GM12878 (cell line): ENCODE measurements around the gene KIF2C. TPM values are rescaled to one million over a fixed set of nuclear protein-coding genes. Genes with fewer than 3 reads are reported as not detected.

Source experiments
- ATAC-seq: fragments of 200-7000 bp; cut with Tn5 transposase; 3 replicates; pipeline ENCODE4 v1.9.1; 2020; ENCODE audit warnings: mild to moderate bottlenecking, moderate library complexity
- BruUV-seq: library from RNA; stranded (reverse); fragments of 400-500 nt; replicated peaks from 2 replicates; lab custom pipeline; 2021; lab: Mats Ljungman, UMichigan
- CTCF ChIA-PET: fragments of 300-600 bp; sonication (Branson Sonifier 250); formaldehyde crosslinking; extraction: SDS; loops from one replicate; lab custom pipeline; 2021; ENCODE audit warnings: inconsistent platforms; lab: Yijun Ruan, JAX
- POLR2A ChIA-PET: fragments of 350-600 bp; formaldehyde crosslinking; extraction: SDS; loops from one replicate; lab custom pipeline; 2021; ENCODE audit warnings: inconsistent platforms; lab: Charles Lee
- RAD21 ChIA-PET: fragments of 300-600 bp; sonication (Branson Sonifier 250); formaldehyde crosslinking; loops from one replicate; lab custom pipeline; 2023; ENCODE audit warnings: antibody characterized with exemption; ENCODE audit not compliant: unreplicated experiment; lab: Charles Lee
- SMC1A ChIA-PET: fragments of 300-600 bp; sonication (Branson Sonifier 250); formaldehyde crosslinking; loops from one replicate; lab custom pipeline; 2023; ENCODE audit not compliant: unreplicated experiment, uncharacterized antibody; lab: Charles Lee
- DNase-seq: peaks from one replicate; pipeline ENCODE4 v3.0.0-alpha.2; 2011; ENCODE audit warnings: low read depth, low spot score
- FAIRE-seq: peaks from 3 replicates; lab custom pipeline; 2011; peaks lifted over from hg19 to GRCh38; lab: Jason Lieb, UNC
- H2AFZ ChIP-seq: 2 replicates; pipeline ENCODE4 v1.6.0; 2011; ENCODE audit warnings: low read depth, low read length, control low read depth; ENCODE audit not compliant: control insufficient read depth
- H3K27ac ChIP-seq: 2 replicates; pipeline ENCODE4 v1.5.1; 2011; ENCODE audit warnings: control low read depth; ENCODE audit not compliant: control insufficient read depth, insufficient read depth
- H3K27me3 ChIP-seq, 2 experiments: replicated peaks in 1 of 2; 2 replicates each; pipeline versions ENCODE4 v1.6.0 to v1.6.1; 2011; ENCODE audit warnings: low read length in 1 of 2; ENCODE audit not compliant: control insufficient read depth in 2 of 2, insufficient read depth in 2 of 2
- H3K36me3 ChIP-seq, 2 experiments: 2 replicates each; pipeline ENCODE4 v1.5.1; 2011; ENCODE audit warnings: low read length in 1 of 2; ENCODE audit not compliant: control insufficient read depth in 2 of 2, insufficient read depth in 2 of 2
- H3K4me1 ChIP-seq: 2 replicates; pipeline ENCODE4 v1.6.1; 2011; ENCODE audit warnings: mild to moderate bottlenecking, low read length, moderate library complexity, mixed read lengths; ENCODE audit not compliant: control insufficient read depth, insufficient read depth
- H3K4me2 ChIP-seq: 2 replicates; pipeline ENCODE4 v1.6.0; 2011; ENCODE audit warnings: control low read depth; ENCODE audit not compliant: control insufficient read depth, insufficient read depth
- H3K4me3 ChIP-seq: fragments of 200-600 bp; sonication (generic); 2 replicates; pipeline ENCODE4 v1.5.1; 2016
- H3K79me2 ChIP-seq: 2 replicates; pipeline ENCODE4 v1.6.0; 2011; ENCODE audit warnings: low read length; ENCODE audit not compliant: control insufficient read depth, insufficient read depth
- H3K9ac ChIP-seq: 2 replicates; pipeline ENCODE4 v1.8.0; 2011; ENCODE audit warnings: low read length, control low read depth, mixed read lengths; ENCODE audit not compliant: control insufficient read depth, insufficient read depth
- H3K9me3 ChIP-seq: replicated peaks from 3 replicates; pipeline ENCODE4 v1.5.1; 2011; ENCODE audit warnings: mild to moderate bottlenecking, low read length; ENCODE audit not compliant: control insufficient read depth, insufficient read depth
- H4K20me1 ChIP-seq: 2 replicates; pipeline ENCODE4 v1.6.0; 2011; ENCODE audit not compliant: control insufficient read depth, insufficient read depth
- BHLHE40 ChIP-seq, 2 experiments: fragments of 450-650 bp in 1 of 2; IDR thresholded peaks; 2 replicates each; pipeline ENCODE4 v1.6.1; 2011 to 2017; ENCODE audit warnings: low read depth in 2 of 2, borderline replicate concordance in 1 of 2, improper control_type of control experiment in 1 of 2, low read length in 1 of 2, mild to moderate bottlenecking in 1 of 2
- EGR1 ChIP-seq, 2 experiments: IDR thresholded peaks; 1 replicate in 1 of 2; 2 replicates in 1 of 2; pipeline ENCODE4 v1.6.1; 2011 to 2012; ENCODE audit warnings: low read depth in 2 of 2, low read length in 2 of 2, borderline replicate concordance in 1 of 2, mild to moderate bottlenecking in 1 of 2, moderate library complexity in 1 of 2
- HDGF ChIP-seq: fragments of 450-650 bp; IDR thresholded peaks from 2 replicates; pipeline ENCODE4 v1.6.1; 2016; ENCODE audit warnings: antibody characterized with exemption
- PBX3 ChIP-seq: IDR thresholded peaks from 2 replicates; pipeline ENCODE4 v1.6.1; 2011; ENCODE audit warnings: mild to moderate bottlenecking, low read depth, low read length, moderate library complexity; ENCODE audit not compliant: insufficient replicate concordance
- PKNOX1 ChIP-seq: fragments of 450-650 bp; IDR thresholded peaks from 2 replicates; pipeline ENCODE4 v1.6.1; 2016; ENCODE audit warnings: mild to moderate bottlenecking
- POLR2A ChIP-seq: IDR thresholded peaks from 2 replicates; pipeline ENCODE4 v1.6.1; 2011; ENCODE audit warnings: low read depth, mild to moderate bottlenecking, low read length
- POLR2AphosphoS2 ChIP-seq: IDR thresholded peaks from 2 replicates; pipeline ENCODE4 v1.6.1; 2011; ENCODE audit warnings: low read depth, mild to moderate bottlenecking, low read length, improper control_type of control experiment, moderate library complexity
- TCF12 ChIP-seq: IDR thresholded peaks from 2 replicates; pipeline ENCODE4 v1.6.1; 2011; ENCODE audit warnings: low read depth, mild to moderate bottlenecking, low read length
- WGBS: methylation state at CpG from one replicate; pipeline ENCODE4 v1.1.6; 2016; ENCODE audit warnings: low lambda C conversion rate; ENCODE audit not compliant: insufficient replicate concordance, insufficient coverage; ENCODE audit errors: missing lambda C conversion rate; 5-methylcytosine and 5-hydroxymethylcytosine counted together
- in situ Hi-C: fragments of 300-500 bp; cut with MboI; formaldehyde crosslinking; loops from 9 replicates; pipeline ENCODE4 v1.14.3; 2018; ENCODE audit warnings: mixed read lengths
- intact Hi-C: fragments of 100-400 bp; cut with micrococcal nuclease; formaldehyde crosslinking; loops from one replicate; pipeline ENCODE4 v1.14.2; 2022; ENCODE audit not compliant: unreplicated experiment
- polyA plus RNA-seq, 11 experiments: library from polyadenylated mRNA; depleted of rRNA in 4 of 11; unstranded in 6 of 11; stranded (reverse) in 5 of 11; fragments of >200 nt; fragmentation: Nextera tagmentation in 4 of 11; fragmentation: Illumina TruSeq in 1 of 11; extraction: Ambion mirVana in 4 of 11; extraction: Trizol in 1 of 11; gene quantifications; 1 replicate in 1 of 11; 2 replicates in 10 of 11; pipeline versions ENCODE4 v1.2.1 to v1.2.3, GENCODE V29; 2011 to 2016; ENCODE audit warnings: inconsistent platforms in 2 of 11, missing spikeins in 2 of 11, low read depth in 1 of 11
- total RNA-seq, 4 experiments: library from RNA; depleted of rRNA in 3 of 4; stranded (reverse); fragments of >200 nt in 3 of 4; fragmentation: Illumina TruSeq in 1 of 4; extraction: Trizol in 1 of 4; gene quantifications; 2 replicates each; pipeline versions ENCODE4 v1.2.1 to v1.2.3, GENCODE V29; 2013 to 2021

KIF2C gene
- total and polyA plus RNA-seq, 10 of the 15 experiments (the other 5 are each of a cell fraction or from before 2014, with no cell fraction given), result 42.3 to 104 (median 83.8) TPM

DNA sequence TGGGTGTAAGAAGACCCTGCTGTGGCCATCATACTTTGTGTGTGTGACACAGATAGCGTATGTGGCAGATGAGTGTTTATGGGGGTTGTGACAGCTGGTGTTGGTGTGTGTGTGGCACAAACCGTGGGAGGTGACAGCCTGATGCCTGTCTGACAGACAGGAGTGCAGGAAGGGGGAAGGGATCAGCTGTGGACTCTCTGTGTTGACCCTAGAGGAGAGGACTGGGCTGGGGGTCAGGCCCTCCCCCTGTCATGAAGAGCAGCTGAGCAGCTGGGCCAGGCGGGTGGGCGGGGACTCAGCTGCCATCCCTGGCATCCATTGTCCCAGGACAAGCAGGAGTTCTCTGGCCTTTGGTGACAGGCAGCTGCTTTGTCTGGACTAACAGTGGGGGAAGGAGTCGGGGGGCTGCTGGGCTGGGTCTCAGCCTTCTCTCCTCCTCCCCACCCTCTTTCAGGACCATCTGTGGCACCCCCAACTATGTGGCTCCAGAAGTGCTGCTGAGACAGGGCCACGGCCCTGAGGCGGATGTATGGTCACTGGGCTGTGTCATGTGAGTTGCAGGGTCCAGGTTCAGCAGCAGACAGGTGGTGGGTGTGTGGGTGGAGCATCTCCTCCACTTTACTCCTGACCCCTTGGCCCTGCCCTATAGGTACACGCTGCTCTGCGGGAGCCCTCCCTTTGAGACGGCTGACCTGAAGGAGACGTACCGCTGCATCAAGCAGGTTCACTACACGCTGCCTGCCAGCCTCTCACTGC, 62.8 kb downstream of the KIF2C start:
- peaks cover 6 to 9% of the 10 kb centered on the region in 2 experiments for H3K36me3 ChIP-seq
- H3K4me1 ChIP-seq, result peaks cover 25% of the 10 kb centered on the region
- ChIA-PET SMC1A (interaction anchor here (1.1 kb wide), 1 partner anchor 34 kb away, joined by 3 read pairs; no protein-coding TSS in a partner anchor), CTCF (no interaction called here), RAD21 (no interaction called here), POLR2A (interaction anchor here (0.7 to 6.9 kb wide), 2 partner anchors 17 to 501 kb away, joined by 4 to 56 read pairs; no protein-coding TSS in a partner anchor)
- H3K4me2 ChIP-seq, result peak overlapping the region; percentile 80
- peak overlapping the region; percentile 43; the same call in 1 of the 2 replicates for H3K27ac ChIP-seq
- H4K20me1 ChIP-seq, result no peaks in the 10 kb centered on the region
- peak overlapping the region; percentile 94 for H3K4me3 ChIP-seq
- no peaks in the 10 kb centered on the region for H3K9me3 ChIP-seq
- no peaks in the 10 kb centered on the region for H3K27me3 ChIP-seq
- in situ Hi-C loops (no loop called here), intact Hi-C loops (no loop called here)
- H3K79me2 ChIP-seq, result peaks cover 21% of the 10 kb centered on the region
- ATAC-seq (no peak), FAIRE-seq (no peak), DNase-seq (no peak)
- BruUV-seq, result no TSS peak
- WGBS, result 76% methylated on average over 13 of the region's 13 CpGs
- no peak for TF ChIP-seq POLR2A
- TF ChIP-seq BHLHE40 (IDR thresholded peaks at IDR 0.05; ENCODE audit: borderline replicate concordance in 1 of 2, low read depth in 2 of 2, low read length in 1 of 2), result 0 out of 4 replicates have a peak, but pooled peaks of 1 of the 2 experiments have one; percentile 23
- 0 out of 2 replicates have a peak, but pooled peaks have one; percentile 82 for TF ChIP-seq HDGF
- 0 out of 3 replicates have a peak, but pooled peaks of 1 of the 2 experiments have one; percentile 14 for TF ChIP-seq EGR1 (IDR thresholded peaks at IDR 0.05; ENCODE audit: borderline replicate concordance in 1 of 2, low read depth in 2 of 2, low read length in 2 of 2)
- TF ChIP-seq PKNOX1, result peak; percentile 74; the same call in 1 of the 2 replicates
- peak; percentile 32 for TF ChIP-seq PBX3
- TF ChIP-seq POLR2AphosphoS2, result no peak
- TF ChIP-seq TCF12, result 0 out of 2 replicates have a peak, but pooled peaks have one; percentile 37
- no peak overlapping the region for H2AFZ ChIP-seq
- H3K9ac ChIP-seq, result no peak overlapping the region; the same call in 1 of the 2 replicates
